Stimulated activated naive B cell treated with anti-CD40 and anti-IgM and Interleukin-4, amounts not matched to agents 10 μg/mL and 1 μg/mL and 100 μg/mL, for 72 hours (primary cell): ENCODE results near the gene ANXA11.

ENCODE experiments used
- ATAC-seq, 2 donors: fragments of 150-1000 bp; cut with Tn5 transposase; replicated peaks; 2 replicates each; pipeline ENCODE4 v1.10.0; 2021; ENCODE audit warnings: moderate library complexity in 1 of 2
- DNase-seq: peaks from one replicate; pipeline ENCODE4 v3.0.0; 2021
- H3K27ac Mint-ChIP-seq: one replicate; pipeline ENCODE4 v1.8.0; 2022; ENCODE audit warnings: mild to moderate bottlenecking, mixed read lengths
- H3K27me3 Mint-ChIP-seq, 2 donors: one replicate each; pipeline ENCODE4 v1.8.0; 2022; ENCODE audit warnings: mixed read lengths in 2 of 2
- H3K36me3 Mint-ChIP-seq, 2 donors: one replicate each; pipeline ENCODE4 v1.8.0; 2022; ENCODE audit warnings: mixed read lengths in 2 of 2, mild to moderate bottlenecking in 1 of 2
- H3K4me1 Mint-ChIP-seq, 2 donors: one replicate each; pipeline ENCODE4 v1.8.0; 2022; ENCODE audit warnings: mixed read lengths in 2 of 2, mild to moderate bottlenecking in 1 of 2
- H3K4me3 Mint-ChIP-seq, 2 donors: one replicate each; pipeline ENCODE4 v1.8.0; 2022; ENCODE audit warnings: mild to moderate bottlenecking in 2 of 2, mixed read lengths in 2 of 2, moderate library complexity in 1 of 2
- H3K9me3 Mint-ChIP-seq, 2 donors: one replicate each; pipeline ENCODE4 v1.8.0; 2022; ENCODE audit warnings: mixed read lengths in 2 of 2, mild to moderate bottlenecking in 1 of 2

ANXA11 gene

GRCh38 chr10:80201608-80202141, 3.7 kb downstream of the ANXA11 start:
- peaks cover 58 to 78% of the 10 kb centered on the region in 2 donors for H3K4me1 Mint-ChIP-seq
- H3K27ac Mint-ChIP-seq: peak overlapping the region; percentile 90
- DNase-seq (no peak), ATAC-seq (peak in 1 of 2 donors; percentile 6)
- H3K36me3 Mint-ChIP-seq: peaks cover 29 to 35% of the 10 kb centered on the region in 2 donors
- no peaks in the 10 kb centered on the region for H3K27me3 Mint-ChIP-seq
- H3K9me3 Mint-ChIP-seq: peaks cover 0 to 1% of the 10 kb centered on the region in 2 donors
- peak overlapping the region; percentile 98 for H3K4me3 Mint-ChIP-seq

GRCh38 chr10:80200687-80201086, 4.7 kb downstream of the ANXA11 start:
- peak overlapping the region; percentile 98 for H3K4me3 Mint-ChIP-seq
- no peak for ATAC-seq
- H3K36me3 Mint-ChIP-seq: peaks cover 34 to 40% of the 10 kb centered on the region in 2 donors
- peaks cover 4 to 5% of the 10 kb centered on the region in 2 donors for H3K9me3 Mint-ChIP-seq
- H3K4me1 Mint-ChIP-seq: peaks cover 65 to 83% of the 10 kb centered on the region in 2 donors
- peak overlapping the region; percentile 90 for H3K27ac Mint-ChIP-seq
- DNase-seq: no peak
- no peaks in the 10 kb centered on the region for H3K27me3 Mint-ChIP-seq

GRCh38 chr10:80200259-80200658, 5.1 kb downstream of the ANXA11 start:
- H3K4me1 Mint-ChIP-seq: peaks cover 68 to 84% of the 10 kb centered on the region in 2 donors
- peaks cover 4 to 5% of the 10 kb centered on the region in 2 donors for H3K9me3 Mint-ChIP-seq
- H3K36me3 Mint-ChIP-seq: peaks cover 38 to 44% of the 10 kb centered on the region in 2 donors
- H3K27ac Mint-ChIP-seq: peak overlapping the region; percentile 26
- DNase-seq: no peak
- H3K27me3 Mint-ChIP-seq: no peaks in the 10 kb centered on the region
- ATAC-seq: no peak
- H3K4me3 Mint-ChIP-seq: peak overlapping the region; percentile 98

GRCh38 chr10:80199828-80200227, 5.5 kb downstream of the ANXA11 start:
- Mint-ChIP-seq H3K4me1 (peaks cover 70 to 89% of the 10 kb centered on the region in 2 donors), H3K4me3 (peak overlapping the region; percentile 27 to 41), H3K9me3 (peaks cover 4 to 5% of the 10 kb centered on the region in 2 donors), H3K27me3 (no peaks in the 10 kb centered on the region), H3K27ac (peak overlapping the region; percentile 20), H3K36me3 (peaks cover 40 to 47% of the 10 kb centered on the region in 2 donors)
- ATAC-seq (no peak), DNase-seq (no peak)

- H3K4me1 Mint-ChIP-seq: peaks cover 61 to 86% of the 10 kb centered on the region in 2 donors
- H3K36me3 Mint-ChIP-seq: peaks cover 38 to 48% of the 10 kb centered on the region in 2 donors
- H3K27me3 Mint-ChIP-seq: no peaks in the 10 kb centered on the region
- H3K27ac Mint-ChIP-seq: peak overlapping the region; percentile 74
- no peak for DNase-seq
- no peak for ATAC-seq
- peaks cover 4 to 5% of the 10 kb centered on the region in 2 donors for H3K9me3 Mint-ChIP-seq
- H3K4me3 Mint-ChIP-seq: peak overlapping the region in 1 of 2 donors; percentile 23
Observed at GRCh38 chr10:80197972-80198916, 7.1 kb downstream of the ANXA11 start.

GRCh38 chr10:80196950-80197315, 8.4 kb downstream of the ANXA11 start:
- Mint-ChIP-seq H3K4me3 (peak overlapping the region; percentile 47 to 68), H3K4me1 (peaks cover 56 to 83% of the 10 kb centered on the region in 2 donors), H3K36me3 (peaks cover 40 to 51% of the 10 kb centered on the region in 2 donors), H3K9me3 (peaks cover 5 to 10% of the 10 kb centered on the region in 2 donors), H3K27ac (peak overlapping the region; percentile 92), H3K27me3 (no peaks in the 10 kb centered on the region)
- ATAC-seq (no peak), DNase-seq (no peak)

- peak; percentile 78 for DNase-seq
- Mint-ChIP-seq H3K36me3 (peaks cover 40 to 51% of the 10 kb centered on the region in 2 donors), H3K9me3 (peaks cover 5 to 11% of the 10 kb centered on the region in 2 donors), H3K27ac (peak overlapping the region; percentile 92), H3K4me3 (peak overlapping the region; percentile 47 to 68), H3K27me3 (no peaks in the 10 kb centered on the region), H3K4me1 (peaks cover 56 to 83% of the 10 kb centered on the region in 2 donors)
- ATAC-seq: peak; percentile 95 to 96
Observed at GRCh38 chr10:80196270-80196949, 8.9 kb downstream of the ANXA11 start.

GRCh38 chr10:80195046-80195574, 10.2 kb downstream of the ANXA11 start:
- peak overlapping the region in 1 of 2 donors; percentile 47 for H3K4me3 Mint-ChIP-seq
- H3K36me3 Mint-ChIP-seq: peaks cover 36 to 45% of the 10 kb centered on the region in 2 donors
- peaks cover 50 to 73% of the 10 kb centered on the region in 2 donors for H3K4me1 Mint-ChIP-seq
- no peaks in the 10 kb centered on the region for H3K27me3 Mint-ChIP-seq
- H3K9me3 Mint-ChIP-seq: peaks cover 4 to 11% of the 10 kb centered on the region in 2 donors
- peak overlapping the region; percentile 92 for H3K27ac Mint-ChIP-seq
- DNase-seq: no peak
- ATAC-seq: no peak

- H3K4me3 Mint-ChIP-seq: no peak overlapping the region
Observed at GRCh38 chr10:80194373-80195045, 10.8 kb downstream of the ANXA11 start.

GRCh38 chr10:80192553-80192952, 12.8 kb downstream of the ANXA11 start:
- peaks cover 54 to 80% of the 10 kb centered on the region in 2 donors for H3K4me1 Mint-ChIP-seq
- peaks cover 37 to 49% of the 10 kb centered on the region in 2 donors for H3K36me3 Mint-ChIP-seq
- H3K27ac Mint-ChIP-seq: no peak overlapping the region
- peaks cover 4 to 11% of the 10 kb centered on the region in 2 donors for H3K9me3 Mint-ChIP-seq
- H3K27me3 Mint-ChIP-seq: no peaks in the 10 kb centered on the region
- DNase-seq (no peak), ATAC-seq (no peak)
- no peak overlapping the region for H3K4me3 Mint-ChIP-seq

More at GRCh38 chr10:80194373-80195045, 10.8 kb downstream of the ANXA11 start:
- no peak overlapping the region for H3K27ac Mint-ChIP-seq
- peaks cover 37 to 46% of the 10 kb centered on the region in 2 donors for H3K36me3 Mint-ChIP-seq
- H3K4me1 Mint-ChIP-seq: peaks cover 48 to 73% of the 10 kb centered on the region in 2 donors
- DNase-seq (no peak), ATAC-seq (no peak)
- H3K9me3 Mint-ChIP-seq: peaks cover 4 to 11% of the 10 kb centered on the region in 2 donors
- no peaks in the 10 kb centered on the region for H3K27me3 Mint-ChIP-seq

- Mint-ChIP-seq H3K4me3 (peak overlapping the region; percentile 0 to 56), H3K36me3 (peaks cover 38 to 54% of the 10 kb centered on the region in 2 donors), H3K27me3 (no peaks in the 10 kb centered on the region), H3K4me1 (peaks cover 54 to 80% of the 10 kb centered on the region in 2 donors), H3K27ac (peak overlapping the region; percentile 54), H3K9me3 (peaks cover 4 to 11% of the 10 kb centered on the region in 2 donors)
- no peak for DNase-seq
- ATAC-seq: no peak
Observed at GRCh38 chr10:80191589-80192270, 13.6 kb downstream of the ANXA11 start.

- peaks cover 0 to 6% of the 10 kb centered on the region in 2 donors for H3K9me3 Mint-ChIP-seq
- ATAC-seq: no peak
Observed at GRCh38 chr10:80188713-80189112, 16.6 kb downstream of the ANXA11 start.

More at GRCh38 chr10:80188713-80189112, 16.6 kb downstream of the ANXA11 start:
- H3K4me1 Mint-ChIP-seq: peaks cover 44 to 79% of the 10 kb centered on the region in 2 donors
- peaks cover 30 to 44% of the 10 kb centered on the region in 2 donors for H3K36me3 Mint-ChIP-seq
- DNase-seq: no peak
- H3K4me3 Mint-ChIP-seq: peak overlapping the region; percentile 7 to 50
- no peaks in the 10 kb centered on the region for H3K27me3 Mint-ChIP-seq
- peak overlapping the region; percentile 79 for H3K27ac Mint-ChIP-seq
